ENCODE results near the gene IL17D. TPM values are rescaled to one million over a fixed set of nuclear protein-coding genes. Genes with fewer than 3 reads are reported as not detected.
"Not testable (repeated sequence)": the region's sequence is repeated elsewhere in the genome, so short reads cannot be mapped to it uniquely, and the experiment has no call there.

The IL17D gene
- total RNA-seq, 2 experiments from 2014 or later = 0.12 TPM; not detected in 1

DNA sequence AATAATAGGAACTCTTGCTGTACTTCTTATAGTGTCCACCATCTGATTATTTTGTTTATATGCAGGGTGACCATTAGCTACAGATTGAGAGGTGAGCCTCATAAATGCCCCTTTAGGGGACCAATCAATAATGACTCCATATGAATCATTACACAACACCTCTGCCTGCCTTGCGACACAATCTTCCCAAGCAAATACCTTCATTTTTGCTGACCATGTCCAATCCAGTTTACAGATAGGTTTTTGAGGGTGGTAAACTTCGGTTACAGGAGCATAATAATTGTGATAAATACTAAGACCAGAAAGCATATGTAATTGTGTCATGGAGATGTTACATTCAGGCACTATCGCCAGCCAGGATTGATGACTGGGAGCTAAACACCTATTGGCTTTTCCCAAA, 23.6 kb upstream of the IL17D start:
- intact Hi-C loops (cut with micrococcal nuclease) = no loop called here
- ChIA-PET CTCF (no interaction called here), POLR2A (no interaction called here)
- Mint-ChIP-seq H3K9me3 (no peaks in the 10 kb centered on the region), H3K27ac (no peak overlapping the region), H3K4me1 (ENCODE audit: low read depth) (no peaks in the 10 kb centered on the region), H3K27me3 (no peaks in the 10 kb centered on the region), H3K4me3 (no peak overlapping the region), H3K36me3 (no peaks in the 10 kb centered on the region)
- no peak for DNase-seq

DNA sequence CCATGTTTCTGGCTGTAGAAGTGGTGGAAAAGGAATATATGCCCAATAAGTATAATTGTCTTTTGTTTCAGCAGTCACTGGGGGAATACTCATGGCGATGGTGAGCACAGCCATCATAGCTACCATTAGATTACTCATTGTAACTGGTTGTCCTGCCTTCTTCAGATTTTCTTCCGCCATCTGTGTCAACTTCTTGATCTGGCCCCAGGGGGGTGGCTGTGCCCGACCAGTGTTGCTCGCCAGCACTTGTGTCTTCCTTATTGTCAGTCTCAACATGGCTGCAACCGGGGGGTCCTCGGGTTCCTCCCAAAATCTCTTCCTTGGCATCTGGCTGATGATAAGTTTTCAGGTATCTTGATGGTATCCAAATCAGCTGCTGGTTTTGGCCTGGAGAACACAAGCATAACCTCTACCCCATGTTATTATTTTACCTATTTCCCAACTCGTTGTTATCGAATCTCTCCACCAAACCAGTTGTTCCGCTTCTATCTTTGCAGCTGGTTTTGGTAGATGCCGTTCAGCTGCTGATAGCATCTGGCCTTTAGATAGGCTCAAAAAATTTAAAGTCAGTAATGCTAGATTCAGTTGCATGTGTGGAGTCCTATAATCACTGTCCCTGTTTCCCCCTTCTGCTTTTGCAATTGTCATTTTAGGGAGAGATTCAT, 23.0 kb upstream of the IL17D start:
- intact Hi-C loops (cut with micrococcal nuclease) = no loop called here
- no peak for DNase-seq
- H3K27me3 Mint-ChIP-seq = no peaks in the 10 kb centered on the region
- H3K27ac Mint-ChIP-seq = no peak overlapping the region
- ChIA-PET POLR2A (no interaction called here), CTCF (no interaction called here)
- H3K36me3 Mint-ChIP-seq = no peaks in the 10 kb centered on the region
- no peak overlapping the region for H3K4me3 Mint-ChIP-seq
- H3K9me3 Mint-ChIP-seq = no peaks in the 10 kb centered on the region
- H3K4me1 Mint-ChIP-seq (ENCODE audit: low read depth) = no peaks in the 10 kb centered on the region

DNA sequence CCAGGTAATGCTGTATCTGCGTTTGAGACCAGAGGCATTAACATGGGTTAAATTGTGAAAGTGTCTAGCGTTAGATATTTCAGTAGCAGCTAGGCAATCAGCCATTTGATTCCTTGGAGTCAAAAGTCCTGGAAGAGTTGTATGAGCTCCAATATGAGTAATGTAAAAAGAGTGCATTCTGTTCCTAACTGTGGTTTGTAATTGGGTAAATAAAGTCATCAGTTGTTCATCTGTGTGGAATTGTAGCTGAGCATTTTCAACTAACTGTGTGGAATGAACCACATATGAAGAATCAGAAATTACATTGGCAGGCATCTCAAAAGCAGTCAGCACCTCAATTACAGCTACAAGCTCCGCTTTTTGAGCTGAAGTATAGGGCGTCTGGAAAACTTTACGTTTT, 22.0 kb upstream of the IL17D start:
- H3K4me1 Mint-ChIP-seq (ENCODE audit: low read depth); CTCF ChIA-PET; intact Hi-C loops (cut with micrococcal nuclease): not testable (repeated sequence)

DNA sequence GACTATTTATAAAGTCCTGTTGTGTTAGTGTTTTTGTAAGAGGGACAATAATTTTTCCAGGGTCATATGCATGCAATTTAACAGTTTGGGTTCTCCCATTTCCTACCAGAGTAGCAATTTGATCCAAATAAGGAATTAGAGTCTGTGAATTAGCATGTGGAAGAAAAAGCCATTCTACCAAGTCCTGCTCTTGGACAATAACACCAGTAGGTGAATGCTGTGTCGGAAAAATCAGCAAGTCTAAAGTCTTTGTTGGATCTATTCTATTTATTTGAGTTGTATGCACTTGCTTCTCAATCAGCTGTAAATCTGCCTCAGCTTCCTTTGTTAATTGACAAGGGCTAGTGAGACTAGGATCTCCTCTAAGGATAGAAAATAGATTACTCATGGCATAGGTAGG, 21.4 kb upstream of the IL17D start:
- Mint-ChIP-seq H3K27ac (no peak overlapping the region), H3K4me3 (no peak overlapping the region), H3K9me3 (no peaks in the 10 kb centered on the region), H3K27me3 (no peaks in the 10 kb centered on the region), H3K4me1 (ENCODE audit: low read depth) (no peaks in the 10 kb centered on the region), H3K36me3 (no peaks in the 10 kb centered on the region)
- POLR2A ChIA-PET = no interaction called here
- CTCF ChIA-PET = no interaction called here
- intact Hi-C loops (cut with micrococcal nuclease) = no loop called here
- DNase-seq = no peak

More for the DNA sequence above, 22.0 kb upstream of the IL17D start:
- H3K36me3 Mint-ChIP-seq, H3K27me3 Mint-ChIP-seq, DNase-seq, POLR2A ChIA-PET, H3K9me3 Mint-ChIP-seq, H3K27ac Mint-ChIP-seq, H3K4me3 Mint-ChIP-seq: not testable (repeated sequence)

DNA sequence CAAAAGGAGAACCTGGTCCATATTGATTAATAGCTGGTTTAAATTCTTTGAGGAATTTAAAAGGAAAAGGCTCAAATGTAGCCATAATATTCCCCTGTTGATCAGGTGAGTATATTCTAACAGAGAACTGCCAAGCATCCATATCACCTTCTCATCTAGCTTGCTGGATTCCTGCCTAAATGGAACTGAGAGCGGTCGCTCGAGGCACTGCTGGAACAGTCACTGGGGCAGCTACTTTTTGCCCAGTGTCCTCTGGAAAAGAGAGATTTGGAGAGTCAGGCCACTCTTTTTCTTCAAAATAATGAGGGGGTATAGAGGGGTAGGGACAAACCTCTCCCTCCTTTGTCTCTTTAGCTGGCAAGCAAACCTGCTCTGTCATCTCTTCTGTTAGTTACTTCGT, 19.5 kb upstream of the IL17D start:
- Mint-ChIP-seq H3K4me3 (no peak overlapping the region), H3K27me3 (no peaks in the 10 kb centered on the region), H3K4me1 (ENCODE audit: low read depth) (no peaks in the 10 kb centered on the region), H3K36me3 (no peaks in the 10 kb centered on the region), H3K9me3 (no peaks in the 10 kb centered on the region), H3K27ac (no peak overlapping the region)
- no peak for DNase-seq
- intact Hi-C loops (cut with micrococcal nuclease) = no loop called here
- ChIA-PET POLR2A (no interaction called here), CTCF (interaction anchor here (1.0 kb wide), 1 partner anchor 188 kb away, joined by 3 read pairs; no protein-coding TSS in a partner anchor)

DNA sequence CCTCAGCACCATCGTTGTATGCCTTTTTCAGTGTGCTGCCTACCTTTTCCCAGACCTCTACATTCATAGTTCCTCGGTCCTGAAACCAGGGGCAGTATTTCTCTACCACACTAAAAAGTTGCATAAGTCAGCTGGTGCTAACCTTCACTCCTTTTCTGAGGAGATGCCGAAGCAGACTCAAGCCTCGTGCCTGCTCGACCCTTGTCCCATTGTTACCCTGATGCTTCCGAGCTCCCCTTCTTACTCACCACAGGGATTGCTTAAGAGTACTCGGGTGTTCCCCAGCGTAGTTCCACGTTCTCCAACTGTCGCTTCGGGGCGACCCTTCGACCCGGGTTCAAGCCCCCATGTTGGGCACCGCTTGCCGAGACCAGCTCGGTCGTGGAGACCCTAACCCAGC, 19.0 kb upstream of the IL17D start:
- CTCF ChIA-PET = interaction anchor here (1.0 kb wide), 1 partner anchor 189 kb away, joined by 3 read pairs; no protein-coding TSS in a partner anchor
- no peaks in the 10 kb centered on the region for H3K36me3 Mint-ChIP-seq
- H3K27me3 Mint-ChIP-seq = no peaks in the 10 kb centered on the region

DNA sequence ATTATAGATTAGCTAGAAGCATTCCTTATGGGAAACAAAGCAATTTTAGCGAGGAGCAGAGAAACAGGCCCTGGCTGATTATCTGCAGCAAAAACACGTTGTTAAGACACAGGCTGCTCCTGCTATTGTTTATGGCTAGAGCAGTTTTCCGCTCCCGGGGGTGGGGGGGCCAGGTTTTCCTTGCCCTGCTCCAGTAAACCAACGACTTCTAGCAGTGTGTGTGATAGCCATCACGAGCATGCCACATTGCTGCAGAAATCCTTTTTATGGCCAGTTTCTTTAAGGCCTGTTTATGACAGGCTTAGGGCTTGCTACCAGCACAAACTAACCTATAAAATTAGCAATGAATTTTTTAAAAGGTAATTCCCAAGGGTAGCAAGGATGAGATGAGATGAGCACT, 18.4 kb upstream of the IL17D start:
- intact Hi-C loops (cut with micrococcal nuclease) = no loop called here
- POLR2A ChIA-PET = no interaction called here
- Mint-ChIP-seq H3K9me3 (no peaks in the 10 kb centered on the region), H3K4me3 (no peak overlapping the region), H3K36me3 (no peaks in the 10 kb centered on the region), H3K4me1 (ENCODE audit: low read depth) (no peaks in the 10 kb centered on the region), H3K27ac (no peak overlapping the region), H3K27me3 (no peaks in the 10 kb centered on the region)
- CTCF ChIA-PET = no interaction called here
- DNase-seq = no peak

More for the DNA sequence above, 19.0 kb upstream of the IL17D start:
- H3K9me3 Mint-ChIP-seq = no peaks in the 10 kb centered on the region
- no peak overlapping the region for H3K27ac Mint-ChIP-seq
- intact Hi-C loops (cut with micrococcal nuclease) = no loop called here
- POLR2A ChIA-PET = no interaction called here
- DNase-seq = no peak
- no peak overlapping the region for H3K4me3 Mint-ChIP-seq
- H3K4me1 Mint-ChIP-seq (ENCODE audit: low read depth) = no peaks in the 10 kb centered on the region

DNA sequence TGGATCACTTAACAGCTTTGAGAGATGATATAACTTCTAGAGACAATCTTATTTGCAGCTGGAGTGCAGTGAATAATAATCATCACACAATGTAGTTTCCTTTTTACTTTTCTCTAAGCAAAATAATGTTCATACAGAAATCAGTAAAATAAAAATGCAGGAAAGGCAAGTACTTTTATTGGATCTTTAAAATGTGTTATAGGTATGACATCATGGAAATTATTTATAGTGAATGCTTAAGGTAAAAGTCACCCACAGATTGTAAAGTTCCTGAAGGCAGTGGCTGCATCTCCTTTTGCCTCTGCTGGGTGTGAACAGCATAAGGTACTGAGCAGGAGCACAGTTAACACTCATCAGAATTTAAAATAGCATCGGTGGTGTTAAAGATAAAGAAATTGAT, 17.3 kb upstream of the IL17D start:
- POLR2A ChIA-PET = interaction anchor here (0.5 kb wide), 1 partner anchor 462 kb away, joined by 4 read pairs; no protein-coding TSS in a partner anchor
- CTCF ChIA-PET = no interaction called here
- no peak overlapping the region for H3K27ac Mint-ChIP-seq

DNA sequence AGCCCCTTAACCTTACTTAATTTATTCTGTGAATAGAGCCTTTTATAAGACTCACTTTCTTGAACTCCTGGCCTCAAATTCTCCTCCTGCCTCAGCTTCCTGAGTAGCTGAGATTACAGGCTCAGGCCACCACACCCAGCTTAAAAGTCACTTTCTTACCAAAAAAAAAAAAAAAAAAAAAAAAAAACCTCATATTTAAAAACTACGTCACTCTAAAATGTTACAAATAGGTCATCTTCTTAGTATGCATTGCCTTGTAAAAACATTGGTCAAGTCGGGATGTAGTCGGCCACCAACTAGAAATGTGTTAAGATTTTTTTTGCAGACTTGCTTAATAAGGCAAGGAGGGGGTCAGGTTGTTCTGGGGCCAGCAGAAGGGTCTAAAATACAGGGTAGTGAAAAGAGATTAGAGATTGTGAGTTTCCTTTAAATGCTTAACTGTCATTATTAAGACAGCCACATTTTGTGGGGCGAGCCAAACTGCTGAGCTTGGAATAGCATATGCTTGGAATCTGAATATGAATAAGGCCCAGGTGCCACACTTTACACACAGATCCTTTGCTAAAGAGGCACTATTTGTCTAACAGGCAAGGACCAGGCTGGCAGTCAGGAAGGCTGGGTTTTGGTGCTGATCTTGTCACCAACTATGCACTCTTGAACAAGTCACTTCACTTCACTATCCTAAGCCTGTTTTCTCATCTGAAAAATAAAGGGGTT, 16.5 kb upstream of the IL17D start:
- Mint-ChIP-seq H3K4me3 (no peak overlapping the region), H3K36me3 (peaks cover 2% of the 10 kb centered on the region), H3K27me3 (no peaks in the 10 kb centered on the region), H3K9me3 (no peaks in the 10 kb centered on the region), H3K4me1 (ENCODE audit: low read depth) (no peaks in the 10 kb centered on the region), H3K27ac (no peak overlapping the region)
- no peak for DNase-seq
- intact Hi-C loops (cut with micrococcal nuclease) = no loop called here
- POLR2A ChIA-PET = no interaction called here
- CTCF ChIA-PET = interaction anchor here (1.9 kb wide), 1 partner anchor 17 kb away, joined by 5 read pairs; no protein-coding TSS in a partner anchor

More for the DNA sequence above, 17.3 kb upstream of the IL17D start:
- Mint-ChIP-seq H3K36me3 (peaks cover 2% of the 10 kb centered on the region), H3K4me1 (ENCODE audit: low read depth) (no peaks in the 10 kb centered on the region), H3K4me3 (no peak overlapping the region), H3K9me3 (no peaks in the 10 kb centered on the region), H3K27me3 (no peaks in the 10 kb centered on the region)
- no peak for DNase-seq
- intact Hi-C loops (cut with micrococcal nuclease) = no loop called here

DNA sequence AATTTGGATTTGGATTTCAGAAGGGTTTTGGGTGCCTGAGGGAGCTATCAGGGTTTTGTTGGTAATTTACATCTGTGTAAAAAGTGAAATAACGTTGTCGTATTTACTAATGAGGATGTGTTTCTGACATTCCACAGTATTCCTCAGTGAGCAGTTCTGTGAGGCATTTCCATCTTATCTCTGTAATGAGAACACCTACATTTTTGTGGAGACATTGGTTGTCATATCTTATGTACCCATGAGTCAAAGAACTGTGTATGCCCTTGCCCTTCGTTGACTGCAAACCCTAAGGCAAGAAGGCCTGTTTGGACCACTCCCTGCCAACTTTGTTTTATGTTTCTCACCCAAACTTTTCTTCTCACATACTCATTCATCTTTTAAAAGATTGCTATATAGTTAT, 14.2 kb upstream of the IL17D start:
- intact Hi-C loops (cut with micrococcal nuclease) = no loop called here
- DNase-seq = no peak
- Mint-ChIP-seq H3K36me3 (peaks cover 2% of the 10 kb centered on the region), H3K4me3 (no peak overlapping the region), H3K9me3 (no peaks in the 10 kb centered on the region), H3K4me1 (ENCODE audit: low read depth) (no peaks in the 10 kb centered on the region), H3K27ac (no peak overlapping the region), H3K27me3 (no peaks in the 10 kb centered on the region)
- CTCF ChIA-PET = interaction anchor here (1.9 kb wide), 1 partner anchor 15 kb away, joined by 5 read pairs; no protein-coding TSS in a partner anchor
- POLR2A ChIA-PET = no interaction called here

DNA sequence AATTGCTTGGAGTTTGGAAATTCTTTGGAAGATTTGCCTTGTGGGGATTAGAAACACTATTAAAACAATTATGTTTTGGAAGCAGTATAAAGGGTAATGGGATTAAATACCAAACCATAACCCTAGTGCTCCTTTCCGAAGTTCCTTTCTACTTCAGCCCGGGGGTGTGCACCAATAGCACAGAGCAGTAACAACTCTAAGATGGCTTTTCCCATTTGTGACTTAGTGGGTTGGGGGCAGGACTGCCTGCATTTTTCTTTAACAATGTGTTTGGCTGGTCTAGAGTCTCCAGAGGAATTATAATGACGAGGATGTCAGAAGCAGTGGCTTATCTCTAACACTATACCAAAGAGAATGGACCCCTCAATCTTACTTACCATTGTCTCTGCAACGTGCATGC, 11.9 kb upstream of the IL17D start:
- Mint-ChIP-seq H3K4me3 (no peak overlapping the region), H3K27me3 (peaks cover 5% of the 10 kb centered on the region), H3K27ac (no peak overlapping the region), H3K4me1 (ENCODE audit: low read depth) (no peaks in the 10 kb centered on the region), H3K9me3 (no peaks in the 10 kb centered on the region), H3K36me3 (peaks cover 2% of the 10 kb centered on the region)
- intact Hi-C loops (cut with micrococcal nuclease) = no loop called here
- CTCF ChIA-PET = no interaction called here
- DNase-seq = no peak
- POLR2A ChIA-PET = no interaction called here

DNA sequence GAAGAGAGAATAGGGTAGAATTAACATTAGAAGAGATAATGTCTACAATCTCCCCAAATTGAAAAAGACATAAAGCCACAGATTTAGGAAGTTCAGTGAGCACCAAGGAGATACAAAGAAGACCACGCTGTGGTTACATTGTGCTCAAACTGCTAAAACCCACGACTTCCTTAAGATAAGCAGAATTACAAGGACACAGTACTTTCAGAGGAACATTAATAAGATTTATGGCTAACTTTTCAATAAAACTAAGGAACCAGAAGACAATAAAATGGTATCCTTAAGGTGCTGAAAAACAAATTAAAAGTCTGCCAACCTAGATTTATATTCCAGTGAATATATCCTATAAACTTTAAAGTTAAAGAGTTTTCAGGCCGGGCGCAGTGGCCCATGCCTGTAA, 7.4 kb upstream of the IL17D start:
- peaks cover 24% of the 10 kb centered on the region for H3K27me3 Mint-ChIP-seq
- no peaks in the 10 kb centered on the region for H3K4me1 Mint-ChIP-seq (ENCODE audit: low read depth)
- no peaks in the 10 kb centered on the region for H3K9me3 Mint-ChIP-seq
- no peak overlapping the region for H3K4me3 Mint-ChIP-seq
- ChIA-PET POLR2A (no interaction called here), CTCF (no interaction called here)
- no peak for DNase-seq
- no peaks in the 10 kb centered on the region for H3K36me3 Mint-ChIP-seq
- H3K27ac Mint-ChIP-seq = no peak overlapping the region
- intact Hi-C loops (cut with micrococcal nuclease) = no loop called here

DNA sequence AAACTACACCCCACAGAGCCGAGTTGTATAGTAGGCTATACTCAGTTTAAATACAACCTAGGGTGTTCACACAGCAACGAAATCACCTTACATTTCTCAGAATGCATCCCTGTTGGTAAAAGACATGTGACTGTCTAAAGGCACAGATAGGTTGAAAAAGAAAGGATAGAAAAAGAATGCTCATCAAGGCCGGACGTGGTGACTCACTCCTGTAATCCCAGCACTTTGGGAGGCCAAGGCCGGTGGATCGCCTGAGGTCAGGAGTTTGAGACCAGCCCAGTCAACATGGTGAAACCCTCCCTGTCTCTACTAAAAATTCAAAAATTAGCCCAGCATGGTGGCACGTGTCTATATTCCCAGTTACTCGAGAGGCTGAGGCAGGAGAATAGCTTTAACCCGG, 3.8 kb upstream of the IL17D start:
- Mint-ChIP-seq H3K36me3 (no peaks in the 10 kb centered on the region), H3K27ac (no peak overlapping the region), H3K4me1 (ENCODE audit: low read depth) (peaks cover 15% of the 10 kb centered on the region), H3K27me3 (peaks cover 30% of the 10 kb centered on the region), H3K9me3 (no peaks in the 10 kb centered on the region), H3K4me3 (no peak overlapping the region)
- ChIA-PET CTCF (interaction anchor here (1.2 kb wide), 1 partner anchor 13 kb away, joined by 3 read pairs; no protein-coding TSS in a partner anchor), POLR2A (no interaction called here)
- intact Hi-C loops (cut with micrococcal nuclease) = loop anchor here (5.0 kb wide), 3 partner anchors 202 to 507 kb away; partner anchors contain the start of gene GJB2
- DNase-seq = no peak
